Globus pallidus (tissue), 1 donor: ENCODE measurements around the gene TRAF3.
"Not testable (repeated sequence)": the region's sequence is repeated elsewhere in the genome, so short reads cannot be mapped to it uniquely, and the experiment has no call there.

ENCODE experiments used
- DNase-seq: peaks from one replicate; pipeline ENCODE4 v3.0.0-alpha.2; 2015; ENCODE audit warnings: low spot score

Gene TRAF3

GRCh38 chr14:102828151-102828550 lies 50.9 kb downstream of the TRAF3 start:
- DNase-seq = no peak

- no peak for DNase-seq
These were observed 51.8 kb downstream of the TRAF3 start for GRCh38 chr14:102829016-102829548.

GRCh38 chr14:102830474-102831045 lies 53.3 kb downstream of the TRAF3 start:
- DNase-seq = no peak

GRCh38 chr14:102831163-102831804 lies 54.0 kb downstream of the TRAF3 start:
- no peak for DNase-seq

- no peak for DNase-seq
These were observed 56.1 kb downstream of the TRAF3 start for GRCh38 chr14:102833341-102833740.

GRCh38 chr14:102833991-102834390 lies 56.7 kb downstream of the TRAF3 start:
- no peak for DNase-seq

GRCh38 chr14:102835959-102836358 lies 58.7 kb downstream of the TRAF3 start:
- DNase-seq = no peak

- not testable (repeated sequence) for DNase-seq
These were observed 59.9 kb downstream of the TRAF3 start for GRCh38 chr14:102837120-102837519.

- DNase-seq = no peak
These were observed 61.3 kb downstream of the TRAF3 start for GRCh38 chr14:102838501-102838900.

- DNase-seq = no peak
These were observed 62.9 kb downstream of the TRAF3 start for GRCh38 chr14:102840115-102840514.

GRCh38 chr14:102840771-102841528 lies 63.7 kb downstream of the TRAF3 start:
- DNase-seq = no peak

- no peak for DNase-seq
These were observed 71.7 kb downstream of the TRAF3 start for GRCh38 chr14:102848830-102849525.

GRCh38 chr14:102849526-102850379 lies 72.5 kb downstream of the TRAF3 start:
- DNase-seq = peak; percentile 21

GRCh38 chr14:102853648-102854047 lies 76.4 kb downstream of the TRAF3 start:
- DNase-seq = no peak

GRCh38 chr14:102854091-102854703 lies 76.9 kb downstream of the TRAF3 start:
- DNase-seq = no peak

GRCh38 chr14:102856179-102856578 lies 78.9 kb downstream of the TRAF3 start:
- DNase-seq = no peak

GRCh38 chr14:102857444-102857843 lies 80.2 kb downstream of the TRAF3 start:
- DNase-seq = no peak

GRCh38 chr14:102859911-102860310 lies 82.7 kb downstream of the TRAF3 start:
- DNase-seq = no peak

GRCh38 chr14:102862154-102862773 lies 85.0 kb downstream of the TRAF3 start:
- no peak for DNase-seq

GRCh38 chr14:102863381-102863780 lies 86.1 kb downstream of the TRAF3 start:
- DNase-seq = no peak
